Measurements from ENCODE around the gene ELOVL3.
A peak's percentile ranks its signal among the peaks of the same experiment; 100 is the strongest.
"Not testable (repeated sequence)": the region's sequence is repeated elsewhere in the genome, so short reads cannot be mapped to it uniquely, and the experiment has no call there.

The ELOVL3 gene

DNA sequence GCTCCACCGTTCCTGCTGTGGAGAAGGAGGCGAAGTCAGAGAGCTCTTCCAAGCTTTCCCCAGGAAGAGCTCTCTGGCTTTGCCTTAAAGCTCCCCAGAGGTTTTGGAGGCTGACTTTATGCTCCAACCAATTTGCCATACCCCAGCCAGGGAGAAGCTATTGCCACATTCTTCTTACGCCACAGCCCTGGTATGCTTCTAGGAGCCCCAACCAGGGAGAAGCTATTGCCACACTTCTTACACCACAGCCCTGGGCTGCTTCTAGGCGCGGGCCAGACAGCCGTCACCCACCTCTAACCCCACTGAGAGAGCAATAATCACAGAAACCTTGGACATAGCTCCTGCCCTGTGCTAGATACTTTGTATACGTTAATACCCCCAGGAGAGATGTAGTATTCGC, 951 bp downstream of the ELOVL3 start:
- DNase-seq (ENCODE audit: low read depth): peak; percentile 86

DNA sequence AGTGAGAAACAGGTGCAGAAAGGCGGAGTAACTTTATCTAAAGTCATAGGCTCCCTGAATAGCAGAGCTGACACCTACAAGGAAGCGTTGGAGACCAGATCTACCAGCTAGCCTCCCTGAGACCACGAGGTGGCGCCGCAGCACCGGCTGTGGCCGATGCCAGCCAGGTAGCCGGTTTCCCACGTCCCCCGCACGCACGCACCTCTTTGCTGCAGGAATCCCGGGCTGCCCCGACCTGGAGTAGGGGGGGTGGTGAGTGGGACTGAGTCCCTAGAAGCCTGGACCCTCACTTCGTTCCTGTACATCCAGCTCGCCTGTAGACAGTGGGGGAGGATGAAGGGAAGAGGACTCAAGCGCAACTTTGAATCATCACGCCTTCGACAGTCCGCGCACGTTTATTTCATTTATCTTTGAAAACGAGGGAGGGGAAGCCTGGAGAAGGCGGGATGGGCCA, 3.7 kb downstream of the ELOVL3 start:
- no peak for DNase-seq (ENCODE audit: low read depth)

DNA sequence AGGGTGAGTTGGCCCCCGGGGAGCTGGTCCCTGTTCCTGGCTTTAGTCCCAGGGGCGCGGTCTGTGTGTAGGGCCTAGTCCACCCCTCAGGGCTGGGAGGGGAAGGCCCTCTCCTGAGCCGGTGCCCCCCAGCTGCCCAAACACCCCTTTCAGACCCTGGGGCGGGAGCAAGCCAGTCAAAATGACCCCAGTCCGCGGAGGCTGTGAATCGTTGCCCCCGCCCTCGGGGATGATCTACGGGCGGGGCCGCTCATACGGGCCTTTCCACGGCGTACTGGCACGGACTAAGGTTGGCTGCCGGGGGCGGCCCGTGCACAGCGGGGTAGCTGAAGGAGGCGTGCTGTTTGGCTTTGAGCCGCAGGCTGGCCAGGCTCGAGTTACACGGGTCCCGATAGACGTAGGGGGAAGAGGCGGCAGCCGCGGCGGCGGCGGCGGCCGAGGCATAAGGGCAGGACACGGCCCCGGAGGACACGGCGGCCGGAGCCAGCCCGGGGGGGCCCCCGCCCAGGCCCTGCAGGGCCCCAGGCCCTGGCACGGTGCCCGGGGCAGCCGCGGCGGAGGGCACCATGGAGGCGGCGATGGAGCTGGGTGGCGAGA, 4.3 kb downstream of the ELOVL3 start:
- no peak for DNase-seq (ENCODE audit: low read depth)

DNA sequence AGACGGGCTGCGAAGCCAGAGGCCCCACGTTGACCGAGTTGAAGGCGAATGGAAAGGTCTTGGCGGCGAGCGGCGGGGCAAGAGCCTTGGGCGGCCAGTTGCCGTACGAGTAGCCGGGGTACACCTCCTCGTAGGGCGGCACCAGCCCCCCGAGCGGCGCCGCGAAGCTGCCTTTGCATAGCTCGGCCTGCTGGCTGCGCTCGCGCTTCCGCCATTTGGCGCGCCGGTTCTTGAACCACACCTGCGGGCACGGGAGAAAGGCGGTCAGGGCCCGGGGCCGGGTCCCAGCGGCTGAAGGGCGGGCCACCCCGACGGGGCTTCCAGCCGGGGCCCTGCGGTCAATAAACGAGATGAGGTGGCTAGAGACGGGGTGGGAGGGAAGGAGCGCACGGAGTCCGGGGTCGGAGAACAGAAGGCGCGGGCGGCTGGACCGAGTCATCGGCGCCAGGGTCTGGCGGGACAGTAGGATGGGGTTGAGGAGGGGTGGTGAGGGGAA, 4.8 kb downstream of the ELOVL3 start:
- DNase-seq (ENCODE audit: low read depth): no peak

DNA sequence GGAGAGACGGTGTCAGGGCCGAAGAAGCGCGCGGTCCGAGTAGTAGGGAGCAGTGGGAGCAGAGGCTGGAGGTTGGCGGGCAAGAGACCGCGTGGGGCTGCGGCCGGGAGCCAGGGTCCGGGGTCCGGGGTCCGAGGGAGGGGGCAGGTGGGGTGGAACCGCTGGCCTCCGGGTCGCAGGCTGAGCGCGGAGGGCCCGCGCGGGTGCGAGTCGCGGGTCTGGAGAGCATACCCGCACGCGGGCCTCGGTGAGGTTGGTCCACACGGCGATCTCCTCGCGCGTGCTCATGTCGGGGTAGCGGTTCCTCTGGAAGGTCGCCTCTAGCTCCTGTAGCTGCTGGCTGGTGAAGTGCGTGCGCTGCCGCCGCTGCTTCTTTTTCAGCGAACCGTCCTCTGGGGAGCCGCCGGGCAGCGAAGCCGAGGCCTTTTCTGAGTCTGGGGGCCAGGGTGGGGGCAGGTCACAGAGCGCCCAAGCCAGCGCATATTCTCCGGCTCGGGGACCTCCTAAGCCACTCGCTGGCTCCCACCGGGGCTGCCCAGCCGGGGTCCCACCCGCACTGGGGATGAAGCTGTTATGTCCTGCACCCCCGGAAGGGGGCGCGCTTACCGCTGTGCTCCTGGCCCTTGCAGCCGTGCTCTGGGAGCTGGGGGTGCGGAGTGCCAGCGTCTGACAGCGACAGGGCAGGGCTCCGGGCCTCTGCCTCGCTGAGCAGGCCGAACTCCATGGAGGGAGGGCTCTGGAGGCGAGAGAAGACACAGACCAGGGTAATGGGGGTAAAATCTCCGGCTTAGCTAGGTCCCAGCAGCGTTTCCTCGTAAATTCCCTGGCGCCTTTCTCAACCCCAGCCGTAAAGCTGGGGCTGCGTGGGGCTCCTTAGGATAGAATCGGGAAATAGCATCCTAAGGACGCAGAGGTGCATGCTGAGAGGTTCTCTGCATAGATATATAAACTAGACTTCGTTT, 5.5 kb downstream of the ELOVL3 start:
- DNase-seq (ENCODE audit: low read depth): no peak

DNA sequence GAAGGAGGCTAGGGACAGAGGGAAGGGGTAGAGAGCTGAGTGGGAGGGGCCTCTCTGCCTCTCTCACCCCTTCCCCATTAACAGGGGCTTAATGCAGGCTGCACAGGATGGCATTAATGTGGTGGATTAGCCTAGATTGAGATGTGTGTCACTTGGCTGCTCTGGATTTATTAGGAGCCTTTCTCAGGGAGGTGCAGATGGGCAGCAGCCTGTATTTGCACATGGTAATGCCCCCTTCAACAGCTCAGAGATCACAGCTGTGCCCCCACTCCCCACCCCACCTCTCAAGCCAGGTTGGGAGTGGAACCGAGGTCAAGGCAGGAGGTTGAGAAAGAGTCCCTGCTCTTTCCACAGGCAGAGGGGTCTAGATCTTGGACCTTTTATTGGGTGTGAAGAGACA, 7.9 kb downstream of the ELOVL3 start:
- DNase-seq (ENCODE audit: low read depth): no peak

DNA sequence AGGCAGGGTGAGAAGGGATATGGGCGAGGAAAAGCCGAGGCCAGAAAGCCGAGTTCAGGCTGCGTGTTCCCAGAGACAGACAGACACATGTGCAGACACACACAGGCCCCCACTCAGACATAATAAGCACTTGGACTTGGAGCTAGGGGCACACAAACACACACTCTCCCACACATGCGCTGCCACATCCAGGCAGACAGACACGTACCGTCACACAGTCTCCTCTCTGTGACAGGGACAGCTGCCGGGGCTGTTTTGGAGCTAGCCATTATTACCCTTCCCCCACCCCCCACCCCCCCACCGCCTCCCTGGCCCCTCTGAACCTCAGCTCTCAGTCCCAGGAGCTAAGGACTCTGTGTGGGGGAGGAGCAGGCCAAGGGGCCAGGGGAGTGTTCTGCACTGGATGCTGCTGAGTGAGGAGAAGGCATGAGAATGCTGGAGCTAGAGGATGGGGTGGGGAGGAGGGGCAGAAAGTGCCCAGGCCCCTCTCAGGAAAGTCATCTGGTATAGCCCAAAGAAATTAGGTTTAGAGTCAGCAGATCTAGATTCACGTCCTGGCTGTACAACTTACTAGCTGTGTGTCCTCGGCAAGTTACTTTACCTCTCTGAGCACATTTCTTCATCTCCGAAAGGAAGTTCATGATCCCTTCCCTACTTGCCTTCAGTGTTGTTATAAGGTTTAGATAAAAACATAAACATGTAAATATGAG, 8.9 kb downstream of the ELOVL3 start:
- no peak for DNase-seq (ENCODE audit: low read depth)

DNA sequence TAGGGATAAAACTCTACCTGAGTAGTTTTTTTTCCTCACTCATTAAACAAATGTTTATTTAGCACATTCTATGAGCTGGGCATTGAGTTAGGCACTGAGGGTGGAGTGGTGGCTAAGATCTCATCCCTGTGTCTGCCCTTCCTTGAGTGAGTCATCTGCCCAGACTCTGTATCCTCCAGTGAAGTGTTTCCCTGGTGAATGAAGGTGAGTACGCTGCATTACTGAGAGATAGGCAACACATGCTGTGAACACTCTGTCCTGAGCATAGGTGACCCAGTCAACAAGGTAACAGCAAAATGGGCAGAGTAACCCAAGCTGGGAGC, 9.5 kb downstream of the ELOVL3 start:
- no peak for DNase-seq (ENCODE audit: low read depth)

DNA sequence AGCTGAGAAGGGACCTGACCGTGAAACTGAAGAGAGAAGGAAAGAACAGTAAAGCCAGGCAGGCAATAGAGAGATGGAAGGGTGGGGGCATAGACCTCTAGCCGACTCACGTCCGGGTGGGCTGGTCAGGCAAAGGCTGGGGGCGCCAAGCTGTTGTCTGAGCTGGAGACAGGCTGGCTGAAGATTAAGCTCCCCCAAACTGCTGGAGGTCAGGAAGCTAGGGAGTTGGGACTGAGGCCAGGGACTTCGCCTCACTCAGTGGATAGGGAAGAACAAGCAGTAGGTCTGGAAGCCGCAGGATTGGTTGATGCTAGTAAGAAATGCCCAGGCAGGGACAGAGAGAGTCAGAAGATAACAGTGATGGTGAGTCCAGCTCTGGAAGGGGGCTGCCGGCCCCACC, 9.9 kb downstream of the ELOVL3 start:
- DNase-seq (ENCODE audit: low read depth): no peak

DNA sequence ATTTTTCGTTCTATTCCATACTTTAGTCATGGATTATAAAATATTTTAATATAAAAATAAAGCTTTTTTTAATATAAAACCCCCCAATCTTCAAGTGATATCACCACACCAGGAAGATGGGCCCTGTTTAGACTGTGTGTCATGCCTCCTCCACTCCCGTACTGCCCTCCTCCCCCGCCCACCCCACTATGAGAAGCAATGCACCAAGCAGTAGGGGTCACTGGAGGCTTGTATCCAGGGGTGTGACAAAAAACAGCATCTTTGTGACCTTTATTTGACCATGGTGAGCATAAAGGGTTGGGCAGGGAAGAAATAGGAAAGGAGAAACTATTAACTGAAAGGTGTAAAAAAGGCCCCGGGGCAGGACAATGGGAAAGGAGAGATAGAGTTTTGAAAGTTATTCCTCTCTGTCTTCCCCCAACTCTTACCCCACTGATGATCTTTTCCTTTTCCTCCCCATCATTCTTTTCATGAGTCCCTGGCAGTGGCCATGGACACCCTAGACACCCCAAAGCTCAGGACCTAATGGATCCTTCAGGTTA, 11.7 kb downstream of the ELOVL3 start:
- DNase-seq (ENCODE audit: low read depth): no peak

DNA sequence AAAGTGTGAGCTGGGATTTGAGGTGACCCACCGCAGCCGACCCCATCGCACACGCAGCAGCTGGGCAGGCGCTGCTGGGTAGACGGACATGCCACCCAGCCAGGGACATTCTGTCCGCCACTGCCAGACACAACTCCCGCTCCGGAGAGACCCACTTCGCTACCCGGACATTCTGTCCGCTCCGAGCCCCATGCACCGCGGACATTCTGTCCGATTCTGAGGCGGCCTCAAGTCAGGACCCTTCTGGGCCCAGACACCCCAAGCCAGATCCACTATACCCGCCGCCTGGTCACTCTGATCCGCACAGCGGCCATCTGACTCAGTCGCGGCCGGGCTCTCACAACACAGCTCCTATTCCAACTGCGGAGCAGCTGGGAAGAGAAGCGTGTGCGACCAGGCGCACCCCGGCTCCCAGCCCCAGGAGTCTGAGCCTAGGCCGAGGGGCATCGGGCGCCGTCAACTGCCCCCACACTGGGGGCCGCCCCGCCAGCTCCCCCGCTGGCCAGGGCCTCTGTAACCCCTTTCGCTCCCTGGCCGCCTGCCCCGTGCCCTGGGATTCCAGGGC, 14.4 kb downstream of the ELOVL3 start:
- no peak for DNase-seq (ENCODE audit: low read depth)

DNA sequence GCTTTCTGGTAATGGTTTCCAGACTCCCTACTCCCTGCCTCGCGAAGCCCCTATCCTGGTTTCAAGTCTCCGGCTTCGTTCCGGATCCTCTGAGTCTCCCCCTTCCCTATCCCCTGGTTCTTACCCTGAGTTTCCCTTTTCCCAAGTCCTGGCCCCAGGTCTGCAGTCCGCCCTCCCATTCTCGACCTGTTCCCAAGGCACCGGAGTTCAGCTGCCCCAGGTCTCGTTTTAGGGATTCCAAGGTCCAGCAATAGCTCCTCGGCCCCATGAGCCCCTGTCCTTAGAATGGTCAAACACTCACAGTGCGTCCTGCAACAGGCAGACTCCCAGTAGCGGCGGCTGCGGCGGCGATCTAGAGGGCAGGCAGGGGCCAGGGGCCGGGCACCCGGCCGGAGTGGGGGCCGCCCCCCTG, 14.9 kb downstream of the ELOVL3 start:
- DNase-seq (ENCODE audit: low read depth): no peak

DNA sequence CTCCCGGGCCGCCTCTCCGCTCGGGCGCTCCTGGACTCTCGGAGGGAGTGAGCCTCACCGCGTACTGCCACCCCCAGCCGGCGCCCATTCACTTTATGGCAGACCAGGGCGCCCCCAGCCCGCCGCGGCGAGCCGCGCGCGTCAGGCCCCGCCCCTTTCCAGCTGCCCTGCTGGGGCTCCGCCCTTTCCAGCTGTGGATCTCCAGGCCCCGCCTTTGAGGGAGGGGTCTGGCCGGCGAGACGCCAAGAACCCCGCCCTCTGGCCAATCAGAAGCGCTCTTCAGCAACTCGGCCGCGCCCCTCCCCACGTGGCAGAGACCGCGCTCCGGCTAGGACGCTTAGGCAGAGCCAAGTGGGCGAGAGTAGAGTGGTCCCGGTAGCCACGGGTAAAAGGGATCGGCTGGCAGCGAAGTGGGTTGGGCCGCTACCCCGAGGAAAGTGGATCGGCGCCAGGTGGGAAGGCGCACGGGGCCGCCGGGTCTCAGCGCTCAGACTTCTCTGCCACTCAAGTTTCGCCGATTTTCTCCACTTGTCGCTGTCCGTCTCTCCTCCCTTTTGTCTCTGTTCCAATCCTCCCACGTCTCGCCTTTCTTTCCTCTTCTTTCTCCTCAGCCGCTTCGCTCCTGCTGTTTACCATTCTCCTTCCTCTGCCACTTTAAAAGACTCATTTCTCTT, 15.5 kb downstream of the ELOVL3 start, which contains the start of gene PITX3:
PITX3 (minus strand) TSS at position 69 of the 674 bp plus-strand sequence. CDS start 9,432 bp downstream, outside the sequence.
- peak; percentile 81 for DNase-seq (ENCODE audit: low read depth)

DNA sequence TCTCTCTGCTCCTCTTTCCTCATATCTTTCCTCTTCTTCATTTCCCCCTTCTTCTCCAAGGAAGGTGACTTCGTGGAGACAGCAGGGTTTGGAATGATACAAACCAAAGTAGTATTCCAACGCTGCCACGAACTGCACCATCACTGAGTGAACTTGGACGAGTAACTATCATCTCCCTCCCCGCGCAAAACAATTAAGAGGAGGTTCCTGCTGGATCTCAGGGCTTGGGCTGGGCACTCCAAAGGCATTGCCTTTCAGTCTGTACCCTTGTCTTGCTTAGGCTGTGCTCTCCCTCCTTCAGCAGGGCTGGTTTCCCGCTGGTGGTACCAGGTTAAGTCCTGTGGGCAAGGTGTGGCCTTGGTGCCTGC, 16.0 kb downstream of the ELOVL3 start:
- no peak for DNase-seq (ENCODE audit: low read depth)

DNA sequence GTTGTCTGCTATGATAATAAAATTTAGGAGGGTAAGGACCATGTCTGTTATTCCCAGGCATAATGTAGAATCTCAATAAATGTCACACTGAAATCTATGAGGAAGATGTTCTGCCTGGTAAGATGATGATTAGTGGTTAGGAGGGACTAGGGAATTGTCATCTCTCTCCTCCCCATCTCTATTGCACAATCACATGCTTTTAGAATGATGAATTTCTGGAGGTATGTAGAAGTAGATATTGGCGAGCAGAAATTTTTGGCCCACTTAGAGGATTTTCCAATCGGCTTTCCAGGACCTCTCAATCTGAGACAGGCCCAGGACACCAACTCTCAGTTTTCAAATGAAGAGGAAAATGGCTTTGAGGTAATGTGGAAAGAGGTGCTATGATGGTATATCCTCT, 17.2 kb downstream of the ELOVL3 start:
- DNase-seq (ENCODE audit: low read depth): no peak

DNA sequence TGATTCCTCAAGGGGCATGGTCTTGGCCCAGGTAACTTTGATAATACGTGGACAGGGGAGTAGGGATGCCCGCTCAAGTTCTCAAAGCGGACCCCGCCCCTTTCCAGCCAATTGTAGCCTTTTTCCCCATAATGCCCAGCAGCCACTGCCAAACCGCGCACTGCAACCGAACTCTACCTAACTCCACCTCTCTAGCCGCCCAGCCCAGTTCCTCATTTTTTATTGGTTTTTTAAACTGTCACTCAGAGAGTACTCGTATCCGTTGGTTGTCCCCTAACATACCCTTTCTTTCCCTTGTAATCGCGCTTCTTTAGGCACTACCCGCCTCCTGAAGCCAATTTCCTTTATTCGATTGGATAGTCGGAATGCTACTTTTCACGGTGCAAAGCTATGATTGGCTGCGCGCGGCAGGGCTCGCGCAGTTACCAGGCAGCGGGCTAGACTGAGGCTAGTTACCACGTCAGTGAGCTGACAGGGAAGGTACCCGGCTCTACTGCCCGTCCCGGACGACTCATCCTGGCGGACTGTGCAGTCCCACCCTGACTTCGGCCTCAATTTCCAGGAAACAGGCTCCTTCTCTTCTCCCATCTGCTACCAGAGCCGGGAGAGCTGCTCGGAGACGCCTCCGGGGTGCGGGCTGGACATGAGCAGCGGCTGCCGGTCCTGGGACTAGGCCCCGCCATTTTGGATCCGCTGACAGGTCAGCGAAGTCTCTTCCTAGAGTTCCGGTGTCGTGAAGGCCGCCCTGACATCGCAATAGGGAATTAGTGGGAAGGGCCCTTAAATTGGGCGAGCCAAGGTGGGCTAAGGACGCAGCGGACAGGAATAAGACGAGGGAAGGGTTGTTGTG, 19.2 kb downstream of the ELOVL3 start, which contains the start of gene GBF1:
GBF1 (plus strand) TSS at position 451 of the 850 bp plus-strand sequence. CDS start 13,407 bp downstream, outside the sequence.
- peak; percentile 100 for DNase-seq (ENCODE audit: low read depth)

DNA sequence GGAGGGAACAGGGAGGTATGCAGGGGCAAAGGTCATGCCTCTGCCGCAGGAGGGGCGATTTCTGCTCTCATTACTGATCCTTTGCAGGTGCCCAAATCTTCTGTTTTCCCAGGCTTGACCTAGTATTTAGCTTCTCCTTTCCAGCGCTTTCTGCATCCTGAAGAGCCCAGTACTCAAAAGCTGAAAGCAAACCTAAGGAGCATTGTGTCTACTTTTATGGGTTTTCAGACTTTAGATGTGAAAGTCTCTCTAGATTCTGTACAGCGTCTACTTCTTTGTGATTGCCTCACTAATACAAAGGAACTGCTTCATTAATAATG, 19.8 kb downstream of the ELOVL3 start:
- DNase-seq (ENCODE audit: low read depth): no peak

DNA sequence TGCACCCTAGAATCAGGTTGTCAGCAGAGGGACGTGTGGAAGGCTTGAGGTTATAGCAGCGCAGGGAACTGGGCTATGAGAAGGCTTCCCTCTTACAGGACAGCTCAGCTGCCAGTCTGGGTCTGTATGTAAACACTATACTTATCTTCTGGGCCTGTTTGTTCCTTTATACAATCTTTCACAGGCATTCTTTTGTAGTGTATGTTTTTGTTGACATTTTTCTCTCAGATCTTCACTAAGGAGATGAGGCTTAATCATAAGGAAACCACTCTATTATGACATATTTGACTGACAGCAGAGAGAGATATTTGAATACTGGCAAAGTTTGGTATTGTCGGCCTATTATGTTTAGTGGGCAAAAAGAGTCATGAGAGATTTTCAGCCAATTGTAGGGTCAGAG, 20.2 kb downstream of the ELOVL3 start:
- DNase-seq (ENCODE audit: low read depth): no peak

DNA sequence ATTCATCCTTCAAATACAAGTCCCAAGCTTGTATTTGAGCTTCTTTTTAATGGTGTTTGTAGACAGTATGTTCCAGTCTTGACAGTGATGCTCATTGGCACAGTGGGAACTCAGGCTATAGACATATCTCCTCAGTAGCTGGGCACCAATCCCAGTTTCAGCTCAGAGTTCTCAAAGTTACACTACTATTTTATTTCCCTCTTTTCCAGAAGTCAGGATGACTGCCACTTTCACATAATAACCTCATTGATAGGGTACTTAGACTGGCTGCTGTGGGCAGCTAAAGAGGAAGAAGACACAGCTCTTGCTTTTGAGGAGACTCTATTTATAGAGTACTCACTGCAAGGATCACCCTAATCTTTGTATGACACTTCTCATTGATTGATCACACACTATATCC, 21.6 kb downstream of the ELOVL3 start:
- no peak for DNase-seq (ENCODE audit: low read depth)

DNA sequence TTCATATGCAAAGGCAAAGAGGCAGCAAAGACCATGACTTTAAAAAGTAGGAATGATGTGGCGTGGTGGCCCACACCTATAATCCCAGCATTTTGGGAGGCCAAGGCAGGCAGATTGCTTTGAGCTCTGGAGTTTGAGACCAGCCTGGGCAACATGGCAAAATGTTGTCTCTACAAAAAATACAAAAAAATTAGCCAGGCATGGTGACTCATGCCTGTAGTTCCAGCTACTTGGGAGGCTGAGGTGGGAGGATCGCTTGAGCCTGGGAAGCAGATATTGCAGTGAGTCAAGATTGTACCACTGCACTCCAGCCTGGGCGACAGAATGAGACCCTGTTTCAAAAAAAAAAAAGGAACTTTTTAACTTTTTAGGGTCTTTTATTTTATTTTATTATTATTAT, 26.4 kb downstream of the ELOVL3 start:
- not testable (repeated sequence) for DNase-seq (ENCODE audit: low read depth)

DNA sequence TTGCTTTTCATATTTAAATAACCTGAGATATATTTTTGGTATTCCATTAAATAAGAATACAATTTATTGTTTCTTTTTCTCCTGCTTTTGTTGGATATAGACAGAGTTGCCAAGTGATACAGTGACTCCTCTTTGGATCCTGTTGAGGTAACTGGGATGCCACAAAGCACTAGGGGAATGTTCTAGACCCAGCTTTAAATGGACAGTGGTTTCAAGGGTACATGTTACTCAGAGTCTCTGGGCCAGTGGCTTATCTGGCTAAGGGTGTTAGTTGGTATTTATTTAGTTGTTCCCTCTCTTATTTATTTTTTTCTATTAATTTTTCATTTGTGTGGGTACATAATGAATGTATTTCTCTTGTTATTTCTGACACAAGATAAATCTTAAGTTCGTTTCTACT, 28.3 kb downstream of the ELOVL3 start:
- no peak for DNase-seq (ENCODE audit: low read depth)

Data from stromal cell of bone marrow (primary cell).